HFF-Myc (cell line): ENCODE results near the gene RALGAPA1.

Experiments used
- DNase-seq: peaks from one replicate; pipeline ENCODE4 v3.0.0-alpha.2; 2011; ENCODE audit warnings: low read depth; ENCODE audit errors: extremely low read depth
- H3K4me3 ChIP-seq: replicated peaks from 2 replicates; pipeline ENCODE4 v1.5.1; 2011; ENCODE audit warnings: low read depth, mild to moderate bottlenecking, control low read depth, low read length
- CTCF ChIP-seq: IDR thresholded peaks from 2 replicates; pipeline ENCODE4 v1.5.1; 2012; ENCODE audit warnings: mild to moderate bottlenecking, low read depth, low read length, control low read depth; ENCODE audit errors: missing control alignments

The RALGAPA1 gene

GRCh38 chr14:35760143-35760542 is 49.0 kb downstream of the RALGAPA1 start:
- DNase-seq: no peak
- no peak overlapping the region for H3K4me3 ChIP-seq
- TF ChIP-seq CTCF: no peak

DNA sequence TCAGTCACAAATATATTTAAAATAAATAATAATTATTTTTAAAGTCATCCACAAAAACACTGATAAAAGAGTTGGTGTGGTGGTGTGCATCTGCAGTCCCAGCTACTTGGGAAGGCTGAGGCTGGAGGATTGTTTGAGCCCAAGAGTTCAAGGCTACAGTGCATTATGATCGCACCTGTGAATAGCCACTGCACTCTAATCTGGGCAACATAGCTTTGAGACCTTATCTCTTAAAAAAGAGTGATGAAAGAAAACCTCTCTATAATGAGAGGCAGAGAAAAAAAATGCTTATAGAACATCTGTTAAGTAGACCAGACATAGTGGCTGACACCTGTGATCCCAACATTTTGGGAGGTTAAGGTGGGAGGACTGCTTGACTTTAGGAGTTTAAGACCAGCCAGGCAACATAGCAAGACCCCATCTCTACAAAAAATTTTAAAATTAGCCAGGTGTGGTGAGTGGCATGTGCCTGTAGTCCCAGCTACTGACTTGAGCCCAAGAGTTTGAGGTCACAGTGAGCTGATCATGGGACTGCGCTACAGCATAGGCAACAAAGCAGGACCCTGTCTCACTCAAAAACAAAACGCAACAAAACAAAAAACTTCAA is 50.5 kb downstream of the RALGAPA1 start:
- no peak overlapping the region for H3K4me3 ChIP-seq
- DNase-seq: no peak
- no peak for TF ChIP-seq CTCF

- DNase-seq: no peak
- TF ChIP-seq CTCF: no peak
- H3K4me3 ChIP-seq: no peak overlapping the region
These were observed 54.4 kb downstream of the RALGAPA1 start for GRCh38 chr14:35754671-35755070.

GRCh38 chr14:35752380-35752779 is 56.7 kb downstream of the RALGAPA1 start:
- no peak for TF ChIP-seq CTCF
- DNase-seq: no peak
- no peak overlapping the region for H3K4me3 ChIP-seq

GRCh38 chr14:35750202-35750904 is 58.7 kb downstream of the RALGAPA1 start:
- H3K4me3 ChIP-seq: no peak overlapping the region
- no peak for TF ChIP-seq CTCF
- no peak for DNase-seq

DNA sequence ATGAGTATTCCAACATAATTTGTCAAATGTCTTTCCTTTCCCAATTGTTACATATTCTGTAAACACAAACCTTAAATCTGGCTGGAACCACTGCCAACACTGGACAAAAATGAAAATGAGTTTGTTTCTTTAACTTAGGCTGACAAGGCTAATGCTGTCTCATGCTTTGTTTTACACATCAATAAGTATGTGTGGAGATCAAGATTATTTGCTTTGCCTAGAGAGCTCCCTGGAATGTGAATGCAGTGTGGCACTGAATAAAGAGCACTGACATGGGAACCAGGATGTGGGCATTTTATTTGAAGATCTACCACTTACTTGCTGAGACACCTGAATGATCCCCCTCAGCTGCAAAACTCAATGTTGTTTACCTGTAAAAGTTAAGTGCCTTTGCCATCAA is 61.7 kb downstream of the RALGAPA1 start:
- no peak for DNase-seq
- no peak for TF ChIP-seq CTCF
- H3K4me3 ChIP-seq: no peak overlapping the region
